Measurements from ENCODE around the gene NTM.

The NTM gene

DNA sequence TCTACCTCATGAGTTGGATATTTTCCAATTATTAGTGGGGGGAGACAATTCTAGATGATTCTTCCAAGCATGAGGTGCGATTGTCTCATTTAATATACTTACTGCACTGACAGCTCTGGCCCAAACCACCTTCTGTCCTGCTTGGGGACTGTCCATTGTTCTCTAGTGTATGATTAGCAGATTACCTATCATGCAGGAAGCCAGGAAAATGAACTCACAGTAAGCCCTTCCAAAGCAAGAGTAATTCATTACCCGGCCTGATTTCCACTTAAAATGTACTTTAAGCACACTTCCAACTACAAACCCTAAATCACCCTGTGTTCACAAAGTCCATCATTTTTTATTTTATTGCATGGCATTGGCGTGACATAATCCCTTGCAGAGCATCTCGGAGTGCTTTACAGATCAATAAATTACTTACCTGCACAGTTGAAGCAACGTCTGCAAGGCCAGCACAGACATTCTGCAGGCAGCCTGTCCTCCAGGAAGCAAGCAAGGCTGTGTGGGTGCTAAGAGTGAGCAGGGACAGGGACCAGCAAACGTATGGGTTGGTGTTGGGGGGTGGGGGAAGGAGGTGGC, 838.2 kb downstream of the NTM start:
- Histone ChIP-seq H3K79me2 (ENCODE audit: control insufficient read depth, low read length) (no peaks in the 10 kb centered on the region), H4K20me1 (ENCODE audit: control insufficient read depth, insufficient read depth, low read depth, low read length) (no peaks in the 10 kb centered on the region), H3K4me1 (ENCODE audit: control insufficient read depth, low read length) (no peaks in the 10 kb centered on the region), H3K9me3 (ENCODE audit: control insufficient read depth, insufficient read depth, low read length) (no peaks in the 10 kb centered on the region), H3K4me3 (ENCODE audit: low read length) (no peak overlapping the region), H3K36me3 (ENCODE audit: control insufficient read depth, low read length) (no peaks in the 10 kb centered on the region), H3K9me2 (replicated peaks; ENCODE audit: control insufficient read depth, low read length) (no peaks in the 10 kb centered on the region), H3F3A (ENCODE audit: control insufficient read depth, insufficient read depth) (no peaks in the 10 kb centered on the region), H3K27me3 (ENCODE audit: control insufficient read depth, low read length) (no peaks in the 10 kb centered on the region), H3K27ac (ENCODE audit: low read depth, low read length) (no peak overlapping the region), H3K4me2 (ENCODE audit: low read length) (no peak overlapping the region)
- no peak for TF ChIP-seq CTCF (IDR thresholded peaks at IDR 0.05; ENCODE audit: low read depth, low read length, poor library complexity, severe bottlenecking)
- no peak for TF ChIP-seq EZH2phosphoT487 (IDR thresholded peaks at IDR 0.05; ENCODE audit: borderline replicate concordance, low read length)

- Histone ChIP-seq H3K4me3 (ENCODE audit: low read length) (no peak overlapping the region), H3F3A (ENCODE audit: control insufficient read depth, insufficient read depth) (no peaks in the 10 kb centered on the region), H3K27ac (ENCODE audit: low read depth, low read length) (no peak overlapping the region), H3K4me2 (ENCODE audit: low read length) (no peak overlapping the region), H3K36me3 (ENCODE audit: control insufficient read depth, low read length) (no peaks in the 10 kb centered on the region), H3K9me3 (ENCODE audit: control insufficient read depth, insufficient read depth, low read length) (no peaks in the 10 kb centered on the region), H3K4me1 (ENCODE audit: control insufficient read depth, low read length) (no peaks in the 10 kb centered on the region), H3K27me3 (ENCODE audit: control insufficient read depth, low read length) (no peaks in the 10 kb centered on the region), H4K20me1 (ENCODE audit: control insufficient read depth, insufficient read depth, low read depth, low read length) (no peaks in the 10 kb centered on the region), H3K79me2 (ENCODE audit: control insufficient read depth, low read length) (no peaks in the 10 kb centered on the region), H3K9me2 (replicated peaks; ENCODE audit: control insufficient read depth, low read length) (no peaks in the 10 kb centered on the region; the same call in 1 of the 2 replicates)
- TF ChIP-seq CTCF (IDR thresholded peaks at IDR 0.05; ENCODE audit: low read depth, low read length, poor library complexity, severe bottlenecking) (no peak), EZH2phosphoT487 (IDR thresholded peaks at IDR 0.05; ENCODE audit: borderline replicate concordance, low read length) (no peak)
These were observed 841.1 kb downstream of the NTM start for GRCh38 chr11:132211479-132211878.

GRCh38 chr11:132217856-132218255, 847.4 kb downstream of the NTM start:
- no peaks in the 10 kb centered on the region; the same call in 1 of the 2 replicates for H3K9me2 ChIP-seq (replicated peaks; ENCODE audit: control insufficient read depth, low read length)
- no peaks in the 10 kb centered on the region for H3K27me3 ChIP-seq (ENCODE audit: control insufficient read depth, low read length)
- no peaks in the 10 kb centered on the region for H4K20me1 ChIP-seq (ENCODE audit: control insufficient read depth, insufficient read depth, low read depth, low read length)
- H3K9me3 ChIP-seq (ENCODE audit: control insufficient read depth, insufficient read depth, low read length), result no peaks in the 10 kb centered on the region
- H3K4me1 ChIP-seq (ENCODE audit: control insufficient read depth, low read length), result no peaks in the 10 kb centered on the region
- H3K36me3 ChIP-seq (ENCODE audit: control insufficient read depth, low read length), result no peaks in the 10 kb centered on the region
- TF ChIP-seq EZH2phosphoT487 (IDR thresholded peaks at IDR 0.05; ENCODE audit: borderline replicate concordance, low read length) (no peak), CTCF (IDR thresholded peaks at IDR 0.05; ENCODE audit: low read depth, low read length, poor library complexity, severe bottlenecking) (no peak)
- H3K79me2 ChIP-seq (ENCODE audit: control insufficient read depth, low read length), result no peaks in the 10 kb centered on the region
- no peak overlapping the region for H3K4me3 ChIP-seq (ENCODE audit: low read length)
- no peak overlapping the region for H3K4me2 ChIP-seq (ENCODE audit: low read length)
- H3K27ac ChIP-seq (ENCODE audit: low read depth, low read length), result no peak overlapping the region
- H3F3A ChIP-seq (ENCODE audit: control insufficient read depth, insufficient read depth), result no peaks in the 10 kb centered on the region
